ENCODE measurements around the gene GRIK1.

The GRIK1 gene

DNA sequence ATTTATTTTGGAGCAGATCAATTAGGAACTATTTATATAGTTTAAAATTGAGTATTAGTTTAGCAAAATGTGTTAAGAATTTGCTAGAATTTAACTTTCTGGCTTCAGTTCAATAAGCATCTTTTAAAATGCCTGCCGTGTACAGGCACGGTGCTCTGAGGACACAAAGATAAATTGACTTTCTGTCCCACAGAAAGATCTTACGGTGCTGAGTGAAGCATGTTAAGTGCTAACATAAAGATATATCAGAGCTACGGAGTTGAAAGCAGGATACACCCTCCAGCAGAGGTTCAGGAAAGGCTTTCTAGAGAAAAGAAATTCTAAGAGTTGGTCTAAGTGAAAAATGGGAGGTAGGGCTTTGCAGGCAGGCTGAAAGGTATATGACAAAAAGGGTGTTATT, 305.4 kb downstream of the GRIK1 start:
- Histone ChIP-seq H3K4me2 (ENCODE audit: low read length) (no peak overlapping the region), H3K79me2 (ENCODE audit: control insufficient read depth, insufficient read depth, low read length, poor library complexity) (no peaks in the 10 kb centered on the region), H3K18ac (ENCODE audit: low read length) (no peak overlapping the region), H4K91ac (ENCODE audit: low read depth, low read length) (no peak overlapping the region), H3K36me3 (ENCODE audit: control insufficient read depth in 1 of 2, insufficient read depth in 2 of 2, low read length in 2 of 2) (no peaks in the 10 kb centered on the region), H3K9ac (ENCODE audit: low read length) (no peak overlapping the region), H3K27me3 (ENCODE audit: insufficient read depth, low read length) (no peaks in the 10 kb centered on the region), H2AK5ac (ENCODE audit: low read length) (no peak overlapping the region), H4K12ac (ENCODE audit: low read depth, low read length) (no peak overlapping the region), H3K4me3 (ENCODE audit: low read depth, low read length) (no peak overlapping the region), H3K14ac (ENCODE audit: low read length) (no peak overlapping the region), H4K8ac (ENCODE audit: low read depth, low read length) (no peak overlapping the region), H3K4me1 (ENCODE audit: control insufficient read depth in 1 of 2, insufficient read depth in 2 of 2, low read length in 2 of 2) (no peaks in the 10 kb centered on the region), H2BK120ac (ENCODE audit: insufficient read depth, low read length, poor library complexity) (no peak overlapping the region), H3K23ac (ENCODE audit: low read length) (no peak overlapping the region), H3K9me3 (ENCODE audit: insufficient read depth, low read depth, low read length) (no peaks in the 10 kb centered on the region), H3K4ac (ENCODE audit: low read depth, low read length) (no peak overlapping the region), H2AFZ (ENCODE audit: insufficient read depth, low read length, poor library complexity) (no peak overlapping the region), H2BK5ac (ENCODE audit: low read depth, low read length, poor library complexity) (no peak overlapping the region), H3K79me1 (ENCODE audit: low read length) (no peaks in the 10 kb centered on the region), H2BK12ac (ENCODE audit: low read length) (no peak overlapping the region), H3K27ac (ENCODE audit: low read depth, low read length) (no peak overlapping the region)
- DNase-seq = no peak
- no CpG with 5 or more reads among the region's 4 CpGs for WGBS (ENCODE audit: extremely low coverage, insufficient coverage, insufficient read length)

DNA sequence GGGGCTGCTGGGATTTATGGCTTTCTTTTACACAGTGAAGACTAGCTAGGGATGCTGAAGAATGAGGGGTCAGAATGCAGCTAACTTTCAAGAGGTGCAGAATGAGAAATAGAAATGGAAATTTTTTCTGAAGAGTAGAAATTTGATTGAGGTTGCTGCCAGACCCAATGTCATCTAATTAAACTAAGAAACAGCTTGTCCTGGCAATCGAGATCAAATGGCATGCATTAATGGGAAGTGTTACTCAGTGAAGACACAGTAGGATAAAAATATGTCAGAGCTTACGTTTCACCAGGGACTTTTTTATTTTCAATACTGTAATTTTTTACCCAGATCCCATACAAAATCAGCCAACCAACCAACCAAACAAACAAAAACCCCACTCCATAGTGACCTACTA, 306.0 kb downstream of the GRIK1 start:
- Histone ChIP-seq H3K14ac (ENCODE audit: low read length) (no peak overlapping the region), H2BK12ac (ENCODE audit: low read length) (no peak overlapping the region), H2BK120ac (ENCODE audit: insufficient read depth, low read length, poor library complexity) (no peak overlapping the region), H2AFZ (ENCODE audit: insufficient read depth, low read length, poor library complexity) (no peak overlapping the region), H3K23ac (ENCODE audit: low read length) (no peak overlapping the region), H2BK5ac (ENCODE audit: low read depth, low read length, poor library complexity) (no peak overlapping the region), H3K18ac (ENCODE audit: low read length) (no peak overlapping the region), H3K36me3 (ENCODE audit: control insufficient read depth in 1 of 2, insufficient read depth in 2 of 2, low read length in 2 of 2) (no peaks in the 10 kb centered on the region), H4K91ac (ENCODE audit: low read depth, low read length) (no peak overlapping the region), H3K4me2 (ENCODE audit: low read length) (no peak overlapping the region), H3K27ac (ENCODE audit: low read depth, low read length) (no peak overlapping the region), H3K9ac (ENCODE audit: low read length) (no peak overlapping the region), H3K4me1 (ENCODE audit: control insufficient read depth in 1 of 2, insufficient read depth in 2 of 2, low read length in 2 of 2) (no peaks in the 10 kb centered on the region), H3K79me1 (ENCODE audit: low read length) (no peaks in the 10 kb centered on the region), H2AK5ac (ENCODE audit: low read length) (no peak overlapping the region), H3K79me2 (ENCODE audit: control insufficient read depth, insufficient read depth, low read length, poor library complexity) (no peaks in the 10 kb centered on the region), H3K4me3 (ENCODE audit: low read depth, low read length) (no peak overlapping the region), H4K8ac (ENCODE audit: low read depth, low read length) (no peak overlapping the region), H4K12ac (ENCODE audit: low read depth, low read length) (no peak overlapping the region), H3K4ac (ENCODE audit: low read depth, low read length) (no peak overlapping the region), H3K9me3 (ENCODE audit: insufficient read depth, low read depth, low read length) (no peaks in the 10 kb centered on the region), H3K27me3 (ENCODE audit: insufficient read depth, low read length) (no peaks in the 10 kb centered on the region)
- no CpG with 5 or more reads among the region's 2 CpGs for WGBS (ENCODE audit: extremely low coverage, insufficient coverage, insufficient read length)
- no peak for DNase-seq

DNA sequence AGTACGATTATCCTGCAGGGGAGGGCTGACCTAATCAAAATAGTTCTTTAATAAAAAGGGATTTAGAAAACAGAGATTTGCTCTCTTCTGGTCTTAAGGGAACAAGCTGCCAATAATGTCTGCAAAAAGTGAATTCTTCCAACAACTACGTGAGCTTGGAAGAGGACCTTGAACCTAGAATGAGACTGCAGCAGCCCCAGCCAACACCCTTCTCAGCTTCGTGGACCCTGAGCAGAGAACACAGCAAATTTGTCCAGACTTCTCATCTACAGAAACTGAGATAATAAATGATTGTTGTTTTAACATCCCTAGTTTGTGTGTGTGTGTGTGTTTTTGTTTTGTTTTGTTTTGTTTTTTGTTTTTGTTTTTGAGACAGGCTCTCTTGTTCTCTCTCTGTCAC, 309.4 kb downstream of the GRIK1 start:
- H3K23ac ChIP-seq (ENCODE audit: low read length) = no peak overlapping the region
- H2BK120ac ChIP-seq (ENCODE audit: insufficient read depth, low read length, poor library complexity) = no peak overlapping the region
- H3K79me1 ChIP-seq (ENCODE audit: low read length) = no peaks in the 10 kb centered on the region
- no peaks in the 10 kb centered on the region for H3K9me3 ChIP-seq (ENCODE audit: insufficient read depth, low read depth, low read length)
- no CpG with 5 or more reads among the region's 3 CpGs for WGBS (ENCODE audit: extremely low coverage, insufficient coverage, insufficient read length)
- no peak overlapping the region for H3K14ac ChIP-seq (ENCODE audit: low read length)
- H2BK12ac ChIP-seq (ENCODE audit: low read length) = no peak overlapping the region
- no peak overlapping the region for H2AK5ac ChIP-seq (ENCODE audit: low read length)
- no peak overlapping the region for H3K9ac ChIP-seq (ENCODE audit: low read length)
- H2BK5ac ChIP-seq (ENCODE audit: low read depth, low read length, poor library complexity) = no peak overlapping the region
- no peaks in the 10 kb centered on the region for H3K79me2 ChIP-seq (ENCODE audit: control insufficient read depth, insufficient read depth, low read length, poor library complexity)
- H3K4me2 ChIP-seq (ENCODE audit: low read length) = no peak overlapping the region
- no peak overlapping the region for H3K4me3 ChIP-seq (ENCODE audit: low read depth, low read length)
- no peak overlapping the region for H3K4ac ChIP-seq (ENCODE audit: low read depth, low read length)
- no peaks in the 10 kb centered on the region for H3K27me3 ChIP-seq (ENCODE audit: insufficient read depth, low read length)
- H3K36me3 ChIP-seq (ENCODE audit: control insufficient read depth in 1 of 2, insufficient read depth in 2 of 2, low read length in 2 of 2) = no peaks in the 10 kb centered on the region
- H3K27ac ChIP-seq (ENCODE audit: low read depth, low read length) = no peak overlapping the region
- no peak for DNase-seq
- H3K4me1 ChIP-seq (ENCODE audit: control insufficient read depth in 1 of 2, insufficient read depth in 2 of 2, low read length in 2 of 2) = no peaks in the 10 kb centered on the region
- H4K91ac ChIP-seq (ENCODE audit: low read depth, low read length) = no peak overlapping the region
- H4K8ac ChIP-seq (ENCODE audit: low read depth, low read length) = no peak overlapping the region
- no peak overlapping the region for H3K18ac ChIP-seq (ENCODE audit: low read length)
- H4K12ac ChIP-seq (ENCODE audit: low read depth, low read length) = no peak overlapping the region
- no peak overlapping the region for H2AFZ ChIP-seq (ENCODE audit: insufficient read depth, low read length, poor library complexity)

DNA sequence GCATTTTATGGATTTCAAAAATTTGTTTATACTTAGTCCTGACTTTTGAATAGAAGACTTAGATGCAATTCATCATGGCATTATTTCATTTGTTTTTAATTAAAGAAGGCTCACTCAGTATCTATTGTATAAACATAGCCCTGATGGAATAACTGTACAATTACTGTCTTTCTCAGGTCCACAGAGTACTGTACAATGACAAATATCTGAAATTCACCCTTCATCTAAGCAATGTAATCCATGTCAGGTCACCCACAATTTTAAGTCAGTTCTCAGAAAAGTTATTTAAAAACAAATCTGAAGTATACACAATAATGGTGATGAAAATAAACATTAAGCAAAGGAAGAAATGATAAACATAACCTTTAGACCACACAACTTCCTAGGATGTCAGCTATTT, 311.9 kb downstream of the GRIK1 start:
- Histone ChIP-seq H3K27me3 (ENCODE audit: insufficient read depth, low read length) (no peaks in the 10 kb centered on the region), H2AFZ (ENCODE audit: insufficient read depth, low read length, poor library complexity) (no peak overlapping the region), H3K79me2 (ENCODE audit: control insufficient read depth, insufficient read depth, low read length, poor library complexity) (no peaks in the 10 kb centered on the region), H4K91ac (ENCODE audit: low read depth, low read length) (no peak overlapping the region), H3K4me1 (ENCODE audit: control insufficient read depth in 1 of 2, insufficient read depth in 2 of 2, low read length in 2 of 2) (no peaks in the 10 kb centered on the region), H3K4me3 (ENCODE audit: low read depth, low read length) (no peak overlapping the region), H3K4me2 (ENCODE audit: low read length) (no peak overlapping the region), H3K4ac (ENCODE audit: low read depth, low read length) (no peak overlapping the region), H2BK120ac (ENCODE audit: insufficient read depth, low read length, poor library complexity) (no peak overlapping the region), H3K27ac (ENCODE audit: low read depth, low read length) (no peak overlapping the region), H3K14ac (ENCODE audit: low read length) (no peak overlapping the region), H3K9me3 (ENCODE audit: insufficient read depth, low read depth, low read length) (no peaks in the 10 kb centered on the region), H2BK12ac (ENCODE audit: low read length) (no peak overlapping the region), H3K36me3 (ENCODE audit: control insufficient read depth in 1 of 2, insufficient read depth in 2 of 2, low read length in 2 of 2) (no peaks in the 10 kb centered on the region), H2AK5ac (ENCODE audit: low read length) (no peak overlapping the region), H3K9ac (ENCODE audit: low read length) (no peak overlapping the region), H3K23ac (ENCODE audit: low read length) (no peak overlapping the region), H3K18ac (ENCODE audit: low read length) (no peak overlapping the region), H3K79me1 (ENCODE audit: low read length) (no peaks in the 10 kb centered on the region), H4K8ac (ENCODE audit: low read depth, low read length) (no peak overlapping the region), H2BK5ac (ENCODE audit: low read depth, low read length, poor library complexity) (no peak overlapping the region), H4K12ac (ENCODE audit: low read depth, low read length) (no peak overlapping the region)
- DNase-seq = no peak

Measured in trophoblast cell (in vitro differentiated cells and primary cell).